Fibroblast of skin of right biceps (primary cell): ENCODE data around the gene PTPRD.

Experiments
- DNase-seq: peaks from one replicate; pipeline ENCODE4 v3.0.0-alpha.2; 2013

Gene PTPRD

DNA sequence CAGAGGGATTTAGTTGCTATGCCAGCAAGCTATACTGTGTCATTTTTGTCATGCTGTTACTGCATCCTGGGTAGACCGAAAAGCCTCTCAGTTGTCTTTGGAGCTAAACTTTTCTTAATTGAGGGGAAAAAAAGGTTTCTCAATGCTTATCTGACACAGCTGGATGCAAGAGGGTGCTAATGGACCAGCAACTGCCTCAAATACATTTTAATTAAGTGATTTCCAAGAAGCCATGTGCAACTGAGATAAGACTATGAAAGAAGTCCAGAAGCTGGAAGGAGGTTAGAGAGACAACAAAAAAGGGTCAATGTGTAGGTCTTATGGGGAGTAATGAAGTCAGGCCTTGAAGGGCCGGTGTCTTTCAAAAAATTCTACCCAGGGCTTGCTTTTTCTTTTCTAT, 2347.5 kb downstream of the PTPRD start:
- no peak for DNase-seq
